ENCODE results near the gene SLC24A4. TPM values are rescaled to one million over a fixed set of nuclear protein-coding genes. Genes with fewer than 3 reads are reported as not detected.

Gene SLC24A4
- polyA plus RNA-seq, 1 donor, result 0.54 TPM

DNA sequence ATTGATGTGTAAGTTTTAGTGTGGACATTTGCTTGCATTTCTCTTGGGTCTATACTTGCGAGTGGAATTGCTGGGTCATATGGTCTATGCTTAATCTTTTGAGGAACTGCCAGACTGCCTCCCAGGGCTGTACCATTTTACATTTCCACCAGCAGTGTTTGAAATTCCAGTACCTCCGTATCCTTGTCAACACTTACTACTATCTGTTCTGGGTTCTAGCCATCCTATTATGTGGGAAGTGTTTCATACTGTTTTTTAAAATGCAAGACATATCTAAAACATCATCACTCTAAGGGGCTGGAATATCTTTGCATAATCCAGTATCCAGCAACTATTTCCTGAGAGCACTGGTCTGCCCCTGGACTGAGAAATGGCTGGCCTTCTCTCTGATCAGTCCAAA is 110.4 kb downstream of the SLC24A4 start:
- no CpG with 5 or more reads among the region's 2 CpGs for WGBS (ENCODE audit: insufficient coverage, low lambda C conversion rate)
- Histone ChIP-seq H3K27ac (ENCODE audit: low read length) (no peak overlapping the region), H3K4me1 (ENCODE audit: control insufficient read depth, insufficient read depth, low read length) (no peaks in the 10 kb centered on the region), H3K27me3 (ENCODE audit: control insufficient read depth, insufficient read depth, low read length) (peaks cover 7% of the 10 kb centered on the region), H3K4me3 (ENCODE audit: low read length) (no peak overlapping the region), H3K36me3 (ENCODE audit: control insufficient read depth, insufficient read depth, low read length) (no peaks in the 10 kb centered on the region), H3K9me3 (ENCODE audit: control insufficient read depth, low read depth, low read length) (no peaks in the 10 kb centered on the region)
- no peak for DNase-seq

DNA sequence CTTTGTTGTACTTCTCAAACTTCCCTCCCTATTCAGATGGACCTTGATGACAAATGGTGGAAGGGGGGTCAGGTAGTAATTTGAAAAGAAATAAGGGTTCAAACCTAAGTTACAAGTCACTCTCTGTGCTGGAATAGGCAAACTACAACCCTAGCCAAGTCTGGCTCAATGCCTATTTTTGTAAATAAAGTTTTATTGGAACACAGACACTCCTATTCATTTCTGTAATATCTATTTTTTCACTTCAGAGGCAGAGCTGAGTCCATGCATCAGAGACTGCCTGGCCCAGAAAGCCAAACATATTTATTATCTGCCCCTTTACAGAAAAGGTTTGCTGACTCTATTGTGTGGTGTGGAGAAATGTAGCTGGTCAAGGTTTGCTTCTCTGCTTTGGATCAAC is 112.2 kb downstream of the SLC24A4 start:
- no peak overlapping the region for H3K4me3 ChIP-seq (ENCODE audit: low read length)
- no peaks in the 10 kb centered on the region for H3K4me1 ChIP-seq (ENCODE audit: control insufficient read depth, insufficient read depth, low read length)
- H3K36me3 ChIP-seq (ENCODE audit: control insufficient read depth, insufficient read depth, low read length), result no peaks in the 10 kb centered on the region
- no peaks in the 10 kb centered on the region for H3K9me3 ChIP-seq (ENCODE audit: control insufficient read depth, low read depth, low read length)
- peaks cover 5% of the 10 kb centered on the region for H3K27me3 ChIP-seq (ENCODE audit: control insufficient read depth, insufficient read depth, low read length)
- H3K27ac ChIP-seq (ENCODE audit: low read length), result no peak overlapping the region
- no peak for DNase-seq

DNA sequence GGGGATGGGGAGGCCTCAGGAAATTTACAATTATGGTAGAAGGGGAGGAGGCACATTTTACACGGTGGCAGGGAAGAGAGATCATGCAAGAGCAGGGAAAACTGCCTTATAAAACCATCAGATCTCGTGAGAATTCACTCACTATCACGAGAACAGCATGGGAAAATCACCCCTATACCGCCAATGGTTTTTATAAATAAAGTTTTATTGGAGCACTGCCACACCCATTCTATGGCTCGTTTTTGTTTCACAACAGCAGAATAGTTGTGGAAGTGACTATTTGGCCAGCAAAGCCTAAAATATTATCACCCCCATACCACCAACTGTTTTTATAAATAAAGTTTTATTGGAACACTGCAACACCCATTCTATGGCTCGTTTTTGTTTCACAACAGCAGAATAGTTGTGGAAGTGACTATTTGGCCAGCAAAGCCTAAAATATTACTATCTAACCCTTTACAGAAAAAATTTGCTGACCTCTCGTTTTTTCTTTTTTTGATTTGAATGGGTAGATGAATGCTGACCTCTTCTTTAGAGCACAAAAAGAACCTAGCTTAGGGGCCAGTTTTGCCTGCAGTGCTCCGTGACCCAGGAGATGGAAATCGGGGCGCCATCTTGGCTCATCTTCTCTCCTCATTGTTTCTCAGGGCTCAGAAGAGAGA is 113.3 kb downstream of the SLC24A4 start:
- no peaks in the 10 kb centered on the region for H3K36me3 ChIP-seq (ENCODE audit: control insufficient read depth, insufficient read depth, low read length)
- H3K9me3 ChIP-seq (ENCODE audit: control insufficient read depth, low read depth, low read length), result no peaks in the 10 kb centered on the region
- H3K27me3 ChIP-seq (ENCODE audit: control insufficient read depth, insufficient read depth, low read length), result peaks cover 1% of the 10 kb centered on the region
- no peaks in the 10 kb centered on the region for H3K4me1 ChIP-seq (ENCODE audit: control insufficient read depth, insufficient read depth, low read length)
- 74% methylated on average over 3 of the region's 10 CpGs for WGBS (ENCODE audit: insufficient coverage, low lambda C conversion rate)
- no peak overlapping the region for H3K4me3 ChIP-seq (ENCODE audit: low read length)
- no peak overlapping the region for H3K27ac ChIP-seq (ENCODE audit: low read length)
- DNase-seq, result no peak

DNA sequence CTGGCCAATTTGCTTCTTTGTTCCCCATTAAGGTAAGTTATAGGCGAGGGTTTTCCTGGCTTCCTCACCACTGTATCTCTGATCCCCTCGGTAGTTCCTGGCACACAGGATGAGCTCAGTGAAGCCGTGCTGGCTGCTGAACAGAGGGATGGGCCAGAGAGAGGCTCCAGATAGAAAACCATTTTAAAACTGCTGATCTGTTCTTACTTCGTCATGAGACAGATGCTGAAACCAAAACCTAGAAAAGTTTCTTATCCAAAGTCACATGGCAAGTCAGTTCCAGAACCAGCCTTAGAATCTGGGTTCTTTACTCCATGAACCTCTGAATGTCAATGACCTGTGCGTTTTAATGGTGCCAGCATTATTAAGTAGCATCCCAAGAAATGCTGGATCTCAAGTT is 114.3 kb downstream of the SLC24A4 start:
- Histone ChIP-seq H3K36me3 (ENCODE audit: control insufficient read depth, insufficient read depth, low read length) (no peaks in the 10 kb centered on the region), H3K27me3 (ENCODE audit: control insufficient read depth, insufficient read depth, low read length) (no peaks in the 10 kb centered on the region), H3K4me3 (ENCODE audit: low read length) (no peak overlapping the region), H3K9me3 (ENCODE audit: control insufficient read depth, low read depth, low read length) (no peaks in the 10 kb centered on the region), H3K4me1 (ENCODE audit: control insufficient read depth, insufficient read depth, low read length) (no peaks in the 10 kb centered on the region), H3K27ac (ENCODE audit: low read length) (no peak overlapping the region)
- WGBS (ENCODE audit: insufficient coverage, low lambda C conversion rate), result no CpG with 5 or more reads among the region's 5 CpGs
- DNase-seq, result no peak

DNA sequence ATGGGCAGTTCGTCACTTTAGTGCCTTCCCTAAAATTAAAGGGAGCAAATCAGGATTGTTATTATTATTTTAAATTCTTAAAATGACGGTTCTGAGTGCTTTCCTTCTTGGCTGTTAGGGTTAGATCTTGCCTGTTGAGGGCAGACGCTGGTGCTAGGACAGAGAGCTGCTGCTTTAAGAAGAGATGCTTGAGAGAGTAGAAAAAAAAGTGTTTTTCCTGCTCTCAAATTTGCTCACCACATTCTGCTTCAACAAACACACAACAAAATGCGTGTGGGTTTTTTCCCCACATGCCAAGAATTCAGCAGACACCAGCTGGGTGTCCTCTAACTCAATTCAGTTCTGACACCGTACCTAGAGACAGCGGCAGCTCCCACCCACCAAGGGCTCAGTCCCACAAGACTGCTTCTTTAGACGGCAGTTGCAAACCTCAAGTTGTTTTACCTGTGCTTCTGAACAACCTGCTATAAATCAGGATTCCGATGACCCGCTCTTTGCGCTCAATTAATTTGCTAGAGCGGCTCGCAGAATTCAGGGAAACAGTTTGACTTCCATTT is 114.8 kb downstream of the SLC24A4 start:
- no peak for DNase-seq
- no peaks in the 10 kb centered on the region for H3K9me3 ChIP-seq (ENCODE audit: control insufficient read depth, low read depth, low read length)
- no peak overlapping the region for H3K4me3 ChIP-seq (ENCODE audit: low read length)
- no peaks in the 10 kb centered on the region for H3K4me1 ChIP-seq (ENCODE audit: control insufficient read depth, insufficient read depth, low read length)
- no peaks in the 10 kb centered on the region for H3K27me3 ChIP-seq (ENCODE audit: control insufficient read depth, insufficient read depth, low read length)
- H3K27ac ChIP-seq (ENCODE audit: low read length), result no peak overlapping the region
- H3K36me3 ChIP-seq (ENCODE audit: control insufficient read depth, insufficient read depth, low read length), result no peaks in the 10 kb centered on the region
- WGBS (ENCODE audit: insufficient coverage, low lambda C conversion rate), result 100% methylated on average over 1 of the region's 12 CpGs

DNA sequence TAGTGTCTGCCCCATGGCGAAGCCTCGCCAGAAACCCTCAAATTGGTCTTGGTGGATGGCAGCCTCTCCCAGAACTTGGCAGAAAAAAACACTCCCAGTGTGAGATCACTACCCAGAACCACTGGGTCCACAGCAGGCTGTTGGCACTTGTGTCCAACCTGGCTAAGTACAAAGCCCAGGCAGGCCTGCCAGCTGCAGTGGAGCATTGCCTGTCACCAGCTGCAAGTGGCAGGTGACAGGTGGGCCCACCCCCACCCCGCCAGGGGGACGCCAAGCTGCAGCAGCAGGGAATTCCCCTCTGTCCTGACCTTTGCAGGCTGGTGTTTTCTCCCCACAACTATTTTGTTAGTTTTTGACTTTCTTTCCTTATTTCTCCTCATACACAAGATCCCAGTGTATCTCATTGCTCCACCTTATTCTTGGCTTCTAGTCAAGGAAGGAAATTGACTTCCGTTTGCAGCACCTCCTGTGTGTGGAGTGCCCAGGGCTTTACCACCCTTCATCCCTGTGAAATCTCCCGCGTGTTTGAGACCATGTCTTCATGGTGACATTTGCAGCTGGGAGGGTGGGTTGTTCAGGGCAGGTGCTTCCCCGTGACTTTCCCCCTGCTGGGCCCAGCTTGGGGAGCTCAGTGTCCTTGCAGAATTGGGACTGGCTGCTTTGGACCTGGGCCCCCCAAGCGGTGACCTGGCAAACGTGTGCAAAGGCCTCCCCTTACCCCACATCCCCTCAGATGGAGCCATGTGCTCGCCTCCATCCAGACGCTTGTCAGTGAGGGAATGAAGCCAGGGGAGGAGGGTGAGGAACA is 116.8 kb downstream of the SLC24A4 start:
- WGBS (ENCODE audit: insufficient coverage, low lambda C conversion rate), result no CpG with 5 or more reads among the region's 12 CpGs
- no peak for DNase-seq

DNA sequence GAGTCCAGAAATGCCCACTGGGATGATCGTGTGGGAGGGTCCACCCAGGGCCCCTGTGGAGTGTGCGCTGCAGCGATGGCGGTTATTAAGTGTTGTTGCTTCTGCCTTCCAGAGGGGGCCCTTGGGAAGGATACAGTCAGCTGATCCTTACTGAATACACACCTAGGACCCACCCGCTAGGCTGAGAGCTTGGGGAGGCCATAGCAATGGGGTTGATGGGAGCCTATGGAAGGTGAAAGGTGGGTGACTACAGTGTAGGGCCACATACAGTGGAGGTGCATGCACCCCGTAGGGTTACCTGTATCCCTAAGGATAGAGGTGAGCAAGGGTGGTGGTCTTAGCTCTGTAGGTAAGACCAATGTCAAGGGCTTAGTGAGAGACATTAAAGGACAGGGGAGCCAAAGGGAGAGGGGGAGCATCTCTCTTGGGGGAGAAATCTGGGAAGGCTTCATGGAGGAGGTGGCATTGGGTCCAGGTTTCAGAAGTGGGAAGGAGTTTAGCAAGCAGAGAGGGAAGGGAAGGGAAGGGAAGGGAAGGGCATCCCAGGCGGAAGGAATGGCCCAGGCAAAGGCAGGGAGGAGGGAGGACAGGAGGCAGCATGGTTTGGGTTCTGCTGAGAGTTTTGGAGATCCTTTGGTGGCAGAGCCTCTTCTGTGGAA is 117.5 kb downstream of the SLC24A4 start:
- Histone ChIP-seq H3K27me3 (ENCODE audit: control insufficient read depth, insufficient read depth, low read length) (no peaks in the 10 kb centered on the region), H3K4me1 (ENCODE audit: control insufficient read depth, insufficient read depth, low read length) (no peaks in the 10 kb centered on the region), H3K9me3 (ENCODE audit: control insufficient read depth, low read depth, low read length) (no peaks in the 10 kb centered on the region), H3K27ac (ENCODE audit: low read length) (no peak overlapping the region), H3K36me3 (ENCODE audit: control insufficient read depth, insufficient read depth, low read length) (no peaks in the 10 kb centered on the region), H3K4me3 (ENCODE audit: low read length) (no peak overlapping the region)
- no peak for DNase-seq
- no CpG with 5 or more reads among the region's 7 CpGs for WGBS (ENCODE audit: insufficient coverage, low lambda C conversion rate)

More for the DNA sequence above, 116.8 kb downstream of the SLC24A4 start:
- no peaks in the 10 kb centered on the region for H3K36me3 ChIP-seq (ENCODE audit: control insufficient read depth, insufficient read depth, low read length)
- no peaks in the 10 kb centered on the region for H3K27me3 ChIP-seq (ENCODE audit: control insufficient read depth, insufficient read depth, low read length)
- no peak overlapping the region for H3K27ac ChIP-seq (ENCODE audit: low read length)
- H3K9me3 ChIP-seq (ENCODE audit: control insufficient read depth, low read depth, low read length), result no peaks in the 10 kb centered on the region
- no peaks in the 10 kb centered on the region for H3K4me1 ChIP-seq (ENCODE audit: control insufficient read depth, insufficient read depth, low read length)
- no peak overlapping the region for H3K4me3 ChIP-seq (ENCODE audit: low read length)

DNA sequence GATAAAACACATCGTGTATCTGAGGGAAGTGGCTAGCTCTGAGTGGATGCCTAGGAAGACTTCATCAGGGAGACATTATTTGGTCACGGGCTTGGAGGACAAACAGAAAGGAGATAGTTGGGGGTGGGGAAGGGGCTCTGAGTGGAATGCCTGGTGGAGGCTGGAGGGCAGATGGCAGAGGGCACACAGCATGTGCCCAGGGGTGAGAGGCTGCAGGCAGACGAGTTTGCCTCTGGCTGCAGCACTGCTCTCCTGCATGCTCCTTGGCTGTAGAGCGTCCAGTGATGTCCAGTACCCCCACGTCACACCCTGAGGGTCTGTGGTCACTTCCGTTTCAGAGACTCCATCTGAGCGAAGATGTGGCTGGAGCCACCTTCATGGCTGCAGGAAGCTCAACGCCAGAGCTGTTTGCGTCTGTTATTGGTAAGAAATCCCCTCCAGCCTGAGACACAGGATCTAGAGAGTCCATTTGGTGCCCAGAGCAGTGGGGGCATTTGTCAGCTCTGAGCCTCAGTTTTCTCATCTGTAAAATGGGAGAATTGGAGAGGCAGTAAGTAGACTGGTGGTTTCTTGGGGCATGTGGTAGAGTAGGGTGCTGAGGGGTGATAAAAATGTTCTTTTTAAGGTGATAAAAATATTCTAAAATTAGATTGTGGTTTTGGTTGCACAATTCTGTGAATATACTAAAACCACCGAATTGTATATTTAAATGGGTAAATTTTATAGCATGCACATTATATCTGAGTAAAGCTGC is 119.0 kb downstream of the SLC24A4 start:
- no peak for DNase-seq
- H3K36me3 ChIP-seq (ENCODE audit: control insufficient read depth, insufficient read depth, low read length), result no peaks in the 10 kb centered on the region
- H3K4me1 ChIP-seq (ENCODE audit: control insufficient read depth, insufficient read depth, low read length), result no peaks in the 10 kb centered on the region
- no peaks in the 10 kb centered on the region for H3K9me3 ChIP-seq (ENCODE audit: control insufficient read depth, low read depth, low read length)
- H3K27me3 ChIP-seq (ENCODE audit: control insufficient read depth, insufficient read depth, low read length), result no peaks in the 10 kb centered on the region
- no peak overlapping the region for H3K4me3 ChIP-seq (ENCODE audit: low read length)
- H3K27ac ChIP-seq (ENCODE audit: low read length), result no peak overlapping the region
- WGBS (ENCODE audit: insufficient coverage, low lambda C conversion rate), result no CpG with 5 or more reads among the region's 10 CpGs

DNA sequence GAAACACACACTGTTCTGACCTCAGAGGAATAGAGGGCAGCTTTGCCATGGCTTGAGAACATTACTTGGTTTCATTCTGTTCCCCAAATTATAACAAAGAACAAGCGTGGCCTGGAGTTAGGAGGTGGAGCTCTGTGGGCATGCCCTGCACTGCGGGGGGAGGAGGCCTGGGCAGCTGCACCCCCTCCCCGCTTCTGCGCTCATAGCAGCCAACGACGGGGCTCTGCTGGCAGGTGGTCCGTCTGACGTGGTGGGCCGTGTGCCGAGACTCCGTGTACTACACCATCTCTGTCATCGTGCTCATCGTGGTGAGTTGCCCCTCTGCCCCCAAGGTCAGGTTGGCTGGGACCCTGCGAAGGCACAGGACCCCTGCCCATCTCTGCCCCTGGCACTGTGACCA is 120.2 kb downstream of the SLC24A4 start:
- H3K36me3 ChIP-seq (ENCODE audit: control insufficient read depth, insufficient read depth, low read length), result no peaks in the 10 kb centered on the region
- H3K9me3 ChIP-seq (ENCODE audit: control insufficient read depth, low read depth, low read length), result no peaks in the 10 kb centered on the region
- H3K4me1 ChIP-seq (ENCODE audit: control insufficient read depth, insufficient read depth, low read length), result no peaks in the 10 kb centered on the region
- H3K27me3 ChIP-seq (ENCODE audit: control insufficient read depth, insufficient read depth, low read length), result no peaks in the 10 kb centered on the region
- no CpG with 5 or more reads among the region's 14 CpGs for WGBS (ENCODE audit: insufficient coverage, low lambda C conversion rate)
- no peak for DNase-seq
- no peak overlapping the region for H3K4me3 ChIP-seq (ENCODE audit: low read length)
- no peak overlapping the region for H3K27ac ChIP-seq (ENCODE audit: low read length)

DNA sequence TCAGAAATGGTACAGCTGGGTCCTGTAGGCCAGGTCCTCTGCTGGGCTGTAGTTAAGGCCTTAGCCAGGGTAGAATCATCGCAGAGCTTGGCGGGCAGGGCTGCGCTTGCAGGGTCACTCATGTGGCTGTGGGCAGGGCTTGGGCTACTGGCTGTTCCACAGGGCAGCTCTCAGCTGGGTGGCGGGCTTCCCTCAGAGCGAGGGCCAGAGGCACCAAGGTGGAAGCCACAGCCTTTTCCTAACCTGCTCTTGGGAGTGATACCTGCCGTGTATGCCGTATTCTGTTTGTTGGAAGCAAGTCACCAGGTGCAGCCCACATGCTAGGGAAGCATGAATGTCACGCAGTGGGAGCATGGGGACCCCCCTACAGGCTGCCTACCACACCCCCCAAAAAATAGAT is 120.8 kb downstream of the SLC24A4 start:
- H3K36me3 ChIP-seq (ENCODE audit: control insufficient read depth, insufficient read depth, low read length), result no peaks in the 10 kb centered on the region
- H3K9me3 ChIP-seq (ENCODE audit: control insufficient read depth, low read depth, low read length), result no peaks in the 10 kb centered on the region
- no peak overlapping the region for H3K4me3 ChIP-seq (ENCODE audit: low read length)
- no peaks in the 10 kb centered on the region for H3K4me1 ChIP-seq (ENCODE audit: control insufficient read depth, insufficient read depth, low read length)
- no peak overlapping the region for H3K27ac ChIP-seq (ENCODE audit: low read length)
- 60% methylated on average over 1 of the region's 8 CpGs for WGBS (ENCODE audit: insufficient coverage, low lambda C conversion rate)
- no peak for DNase-seq
- H3K27me3 ChIP-seq (ENCODE audit: control insufficient read depth, insufficient read depth, low read length), result no peaks in the 10 kb centered on the region
